Tibial nerve (tissue), 3 donors: Measurements from ENCODE around the gene TINCR.

Source experiments
- POLR2A ChIP-seq, 2 donors: fragments of 450-650 bp; IDR thresholded peaks; one replicate each; pipeline ENCODE4 v1.6.1; 2017; ENCODE audit warnings: antibody characterized with exemption in 2 of 2, mild to moderate bottlenecking in 2 of 2, moderate library complexity in 2 of 2
- TF ChIP-seq, protein P1 (sequence below), 5 experiments: fragments of 200-600 bp in 3 of 5; fragments of 450-650 bp in 2 of 5; sonication (generic) in 3 of 5; IDR thresholded peaks; one replicate each; pipeline ENCODE4 v1.5.1; 2016 to 2019; ENCODE audit warnings: antibody characterized with exemption in 5 of 5, mild to moderate bottlenecking in 3 of 5, moderate library complexity in 2 of 5

DNA sequence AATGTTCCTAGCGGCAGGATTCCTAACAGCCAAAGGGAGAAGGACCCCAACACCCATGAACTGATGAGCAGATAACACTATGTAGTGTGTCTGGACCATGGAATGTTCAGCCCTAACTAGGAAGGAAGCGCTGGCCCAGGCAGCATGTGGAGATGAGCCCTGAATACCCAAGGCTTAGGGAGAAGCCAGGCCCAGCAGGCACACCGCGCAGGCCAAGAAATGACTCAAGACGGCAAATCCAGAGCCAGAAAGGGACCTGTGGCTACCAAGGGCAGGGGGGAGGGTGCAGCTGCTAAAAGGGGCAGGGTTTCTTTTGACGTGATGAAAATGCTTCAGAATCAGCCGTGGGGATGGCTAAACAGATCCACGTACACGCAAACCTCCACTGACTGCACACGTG is 20.7 kb upstream of the TINCR start:
- TF ChIP-seq, protein P1, sequence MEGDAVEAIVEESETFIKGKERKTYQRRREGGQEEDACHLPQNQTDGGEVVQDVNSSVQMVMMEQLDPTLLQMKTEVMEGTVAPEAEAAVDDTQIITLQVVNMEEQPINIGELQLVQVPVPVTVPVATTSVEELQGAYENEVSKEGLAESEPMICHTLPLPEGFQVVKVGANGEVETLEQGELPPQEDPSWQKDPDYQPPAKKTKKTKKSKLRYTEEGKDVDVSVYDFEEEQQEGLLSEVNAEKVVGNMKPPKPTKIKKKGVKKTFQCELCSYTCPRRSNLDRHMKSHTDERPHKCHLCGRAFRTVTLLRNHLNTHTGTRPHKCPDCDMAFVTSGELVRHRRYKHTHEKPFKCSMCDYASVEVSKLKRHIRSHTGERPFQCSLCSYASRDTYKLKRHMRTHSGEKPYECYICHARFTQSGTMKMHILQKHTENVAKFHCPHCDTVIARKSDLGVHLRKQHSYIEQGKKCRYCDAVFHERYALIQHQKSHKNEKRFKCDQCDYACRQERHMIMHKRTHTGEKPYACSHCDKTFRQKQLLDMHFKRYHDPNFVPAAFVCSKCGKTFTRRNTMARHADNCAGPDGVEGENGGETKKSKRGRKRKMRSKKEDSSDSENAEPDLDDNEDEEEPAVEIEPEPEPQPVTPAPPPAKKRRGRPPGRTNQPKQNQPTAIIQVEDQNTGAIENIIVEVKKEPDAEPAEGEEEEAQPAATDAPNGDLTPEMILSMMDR (IDR thresholded peaks at IDR 0.05): no peak
- TF ChIP-seq POLR2A (IDR thresholded peaks at IDR 0.05): no peak
